ENCODE data around the gene GRIA4.

Gene GRIA4

DNA sequence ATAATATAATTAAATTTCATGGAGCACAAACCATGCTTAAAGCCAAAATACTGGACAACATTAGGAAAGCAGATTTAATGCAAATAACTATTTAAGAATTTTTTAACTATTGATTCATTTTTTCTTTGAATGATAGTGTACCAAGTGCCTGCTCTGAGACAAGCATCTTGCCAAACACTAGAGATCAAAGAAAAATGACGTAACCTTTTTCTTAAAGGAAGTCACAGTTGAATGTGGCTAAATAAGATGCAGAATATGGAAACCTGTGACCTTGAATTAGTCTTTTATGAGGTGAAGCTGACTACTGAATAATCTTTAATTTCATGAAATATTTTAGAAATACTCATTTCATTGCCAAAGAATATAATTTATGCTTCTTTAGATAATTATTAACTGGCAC lies 308.2 kb downstream of the GRIA4 start:
- DNase-seq, result no peak

GRCh38 chr11:105918600-105918999 lies 308.7 kb downstream of the GRIA4 start:
- no peak for DNase-seq

DNA sequence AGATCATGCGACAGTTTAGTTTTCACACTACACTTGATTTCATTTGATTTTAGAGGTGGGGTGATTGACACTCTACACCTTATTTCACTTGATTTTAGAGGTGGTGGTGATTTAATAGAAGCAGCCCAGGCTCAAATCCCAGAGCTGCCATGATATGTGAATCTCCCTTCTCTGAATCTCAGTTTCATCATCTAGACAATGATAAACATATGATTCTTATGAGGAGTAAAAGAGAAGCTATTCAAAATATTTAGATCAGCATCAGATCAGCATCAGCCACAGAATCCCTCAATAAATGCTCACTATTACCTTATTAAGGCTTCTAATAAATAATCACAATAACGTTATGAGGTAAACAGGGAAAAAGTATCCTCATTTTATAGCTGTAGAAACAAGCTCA lies 313.4 kb downstream of the GRIA4 start:
- no peak for DNase-seq

- peak in 1 of 56 donors; percentile 9 for DNase-seq
These were observed 313.9 kb downstream of the GRIA4 start for GRCh38 chr11:105923807-105924206.

GRCh38 chr11:105929084-105929955 lies 319.4 kb downstream of the GRIA4 start:
- DNase-seq, result no peak

GRCh38 chr11:105933695-105934094 lies 323.8 kb downstream of the GRIA4 start:
- DNase-seq, result no peak

DNA sequence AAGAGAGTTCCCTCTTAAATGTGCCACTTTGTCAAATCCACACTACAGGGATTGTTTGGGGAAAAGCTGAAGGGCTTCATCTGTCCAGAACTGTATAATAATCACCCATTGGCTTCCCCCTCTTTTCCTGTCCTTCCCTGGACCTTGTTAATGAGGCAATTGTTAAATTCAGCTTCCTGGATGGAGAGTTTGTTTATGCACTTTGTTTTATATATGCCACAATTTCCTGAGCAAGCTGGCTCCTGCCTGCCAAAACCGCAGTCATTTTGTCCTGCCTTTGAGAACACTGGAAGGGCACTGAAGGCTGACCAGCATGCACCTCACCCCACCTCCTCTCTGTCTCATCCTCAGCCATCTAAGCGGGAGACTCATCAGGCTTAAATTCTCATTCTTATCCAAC lies 325.9 kb downstream of the GRIA4 start:
- peak in 11 of 56 donors; percentile 7 to 59 (median 20) for DNase-seq

DNA sequence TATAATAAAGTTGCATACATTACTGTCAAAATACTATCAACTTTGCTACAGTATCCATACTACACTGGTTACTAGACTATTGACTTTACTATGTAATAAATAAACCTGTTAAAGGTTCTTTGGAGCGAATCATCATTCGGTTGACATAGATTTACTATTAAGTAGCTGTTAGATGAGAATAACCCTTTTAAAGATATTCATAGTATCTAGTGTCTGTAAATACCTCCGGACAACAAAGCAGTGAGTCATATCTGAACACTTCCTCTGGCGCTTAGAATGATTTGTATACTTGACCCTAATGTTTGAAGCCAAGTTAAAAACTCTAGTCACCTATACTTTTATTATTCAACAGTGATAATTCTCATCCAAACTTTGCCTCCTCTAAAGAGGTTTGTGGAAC lies 327.5 kb downstream of the GRIA4 start:
- DNase-seq, result no peak

GRCh38 chr11:105937738-105938137 lies 327.9 kb downstream of the GRIA4 start:
- peak in 4 of 56 donors; percentile 4 to 39 (median 8) for DNase-seq

GRCh38 chr11:105942921-105943320 lies 333.0 kb downstream of the GRIA4 start:
- no peak for DNase-seq

DNA sequence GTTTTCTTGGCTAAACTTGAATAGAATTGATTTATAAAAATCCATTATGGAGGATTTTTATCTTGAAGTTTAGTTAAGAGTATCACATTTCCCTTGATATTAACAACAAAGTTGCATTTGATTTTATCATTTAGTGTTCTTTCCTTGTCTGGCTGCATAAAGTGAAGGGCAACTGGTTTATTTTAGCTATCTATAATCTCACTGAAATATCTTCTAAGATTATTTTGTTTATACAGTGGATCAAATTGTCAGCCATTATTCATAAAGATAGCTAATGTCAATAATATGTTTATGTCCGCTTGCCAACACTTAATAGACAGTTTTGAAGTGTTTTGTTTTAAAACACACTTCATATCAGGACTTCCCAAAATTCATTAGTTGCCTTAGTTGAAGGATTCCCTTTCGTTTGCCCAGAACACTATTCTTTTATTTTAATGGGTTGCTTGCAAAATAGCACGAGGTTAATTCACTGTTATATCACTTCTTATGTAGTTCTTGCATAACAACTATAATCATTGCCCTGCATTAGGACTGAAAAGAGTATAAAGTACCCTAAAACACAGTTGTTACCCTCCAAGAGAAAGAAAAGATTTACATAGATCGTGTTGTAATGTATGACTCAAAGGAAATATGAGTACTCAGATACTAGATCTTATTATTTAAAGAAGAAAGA lies 339.2 kb downstream of the GRIA4 start:
- no peak for DNase-seq

DNA sequence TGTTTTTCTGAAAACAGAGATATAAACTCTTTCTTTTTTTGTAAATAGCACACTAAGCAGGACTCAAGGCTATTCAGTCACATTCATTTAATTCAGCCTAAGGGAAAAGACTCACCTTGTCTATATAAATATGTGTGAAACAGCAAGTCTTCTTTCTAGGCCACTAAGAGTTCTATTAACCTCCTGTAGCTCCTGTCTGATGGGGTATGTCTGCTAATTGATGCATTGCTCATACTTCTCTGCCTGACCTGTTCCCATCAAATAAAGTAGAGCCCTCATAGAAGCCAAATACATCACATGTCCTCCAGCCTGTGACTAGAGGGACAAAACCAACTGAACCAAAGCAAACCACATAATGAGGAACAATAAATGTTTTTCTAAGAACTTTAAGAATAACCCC lies 344.0 kb downstream of the GRIA4 start:
- no peak for DNase-seq

- DNase-seq, result no peak
These were observed 350.7 kb downstream of the GRIA4 start for GRCh38 chr11:105960252-105961245.

DNA sequence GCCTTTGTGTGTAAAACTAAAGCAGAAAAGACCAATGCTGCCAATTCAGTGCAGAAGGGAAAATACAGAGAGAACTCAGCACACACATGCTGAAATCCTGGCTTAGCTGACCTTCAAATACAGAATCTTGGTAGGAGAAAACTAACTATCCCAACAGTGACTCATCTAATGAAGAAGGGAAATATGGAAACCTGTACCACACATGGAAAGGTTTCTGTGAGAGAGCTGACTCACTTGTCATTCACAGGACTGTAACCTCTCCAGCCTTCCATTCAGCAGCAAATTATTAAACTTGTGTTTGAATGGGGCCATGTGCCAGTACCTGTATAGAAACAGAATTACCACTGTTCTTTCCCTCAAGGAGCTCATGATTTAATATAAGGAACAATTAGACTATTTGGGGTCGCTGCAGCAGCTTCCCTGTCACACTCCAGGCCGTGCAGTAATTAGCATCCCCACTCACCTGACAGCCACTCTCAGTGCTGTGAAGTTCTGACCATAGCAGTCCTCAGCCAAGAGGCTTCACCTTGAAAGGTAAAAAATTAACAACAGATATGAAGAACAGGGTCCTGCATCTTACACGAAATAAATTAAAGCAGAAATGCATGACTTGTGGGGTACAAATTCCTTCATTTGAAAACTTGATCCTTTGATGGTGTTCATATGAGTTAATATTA lies 358.3 kb downstream of the GRIA4 start:
- DNase-seq, result no peak

DNA sequence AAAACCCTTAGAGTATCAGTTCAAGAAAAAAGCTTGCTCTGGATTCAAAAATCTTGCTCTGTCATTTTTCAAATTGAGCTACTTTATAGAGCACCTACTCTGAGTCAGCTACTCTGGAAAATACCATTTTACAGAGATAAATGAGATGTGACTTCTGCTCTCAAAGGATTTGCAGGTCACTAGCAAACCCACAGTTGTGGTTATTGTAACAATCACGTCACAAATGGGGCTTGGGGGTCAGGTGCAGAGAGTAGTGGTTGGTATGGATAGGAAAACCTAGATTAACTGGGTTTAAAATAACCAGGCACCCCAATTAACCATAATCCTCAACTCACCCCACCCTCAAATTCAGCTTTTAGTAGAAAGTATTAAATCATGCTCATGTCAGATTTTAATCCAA lies 359.9 kb downstream of the GRIA4 start:
- no peak for DNase-seq

DNA sequence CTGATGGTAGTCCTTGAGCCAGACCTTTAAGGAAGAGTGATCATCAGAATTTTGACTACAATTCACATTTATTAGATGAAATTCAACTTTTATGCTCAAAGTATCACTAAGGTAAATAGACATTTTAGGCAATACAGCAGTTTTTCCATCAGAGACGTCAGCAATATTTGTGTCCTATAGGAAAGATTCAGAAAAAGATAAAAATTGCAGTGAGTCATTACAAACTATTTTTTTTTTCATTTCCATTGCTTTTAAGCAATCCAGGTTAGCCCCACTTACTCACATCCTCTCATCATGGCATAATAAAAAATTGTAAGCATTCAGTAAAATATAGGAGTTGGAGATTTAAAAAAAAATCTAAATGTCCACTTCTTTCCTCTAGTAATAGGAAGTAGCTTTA lies 365.3 kb downstream of the GRIA4 start:
- DNase-seq, result no peak

- DNase-seq, result no peak
These were observed 370.3 kb downstream of the GRIA4 start for GRCh38 chr11:105979997-105980703.

- no peak for DNase-seq
These were observed 376.7 kb downstream of the GRIA4 start for GRCh38 chr11:105986554-105986953.

- no peak for DNase-seq
These were observed 378.3 kb downstream of the GRIA4 start for GRCh38 chr11:105988197-105988596.

DNA sequence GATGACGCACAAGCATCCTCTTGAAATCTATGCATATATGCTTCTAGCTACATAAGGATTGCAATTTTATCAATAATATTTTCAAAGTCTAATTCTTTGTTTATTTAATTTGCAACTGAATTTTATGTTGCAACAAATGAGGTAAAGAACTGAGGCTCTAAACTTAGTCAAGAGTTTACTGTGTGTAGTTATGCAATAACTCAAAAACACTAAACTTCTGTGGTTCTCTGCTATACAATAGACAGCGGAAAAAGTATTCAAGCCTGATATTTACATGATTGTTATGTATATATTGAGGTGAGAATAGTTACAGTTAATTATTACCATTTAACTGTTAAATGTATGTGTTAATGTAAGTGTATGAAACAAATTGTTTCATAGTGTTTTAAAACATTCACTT lies 379.3 kb downstream of the GRIA4 start:
- DNase-seq, result no peak

Data from amygdala (tissue), 56 donors.